Liver (tissue), 9 donors: ENCODE results near the gene PDGFD. TPM values are rescaled to one million over a fixed set of nuclear protein-coding genes. Genes with fewer than 3 reads are reported as not detected.

Source experiments
- DNase-seq: peaks from one replicate; pipeline ENCODE4 v3.0.0-alpha.2; 2017; ENCODE audit warnings: low spot score
- H3K27ac ChIP-seq, 2 donors: one replicate each; pipeline ENCODE4 v1.7.0; 2013; ENCODE audit warnings: inconsistent platforms in 2 of 2, low read length in 2 of 2, control low read depth in 1 of 2, low read depth in 1 of 2, mild to moderate bottlenecking in 1 of 2
- H3K27me3 ChIP-seq, 4 donors: one replicate each; pipeline versions ENCODE4 v1.6.1 to v1.7.0; 2013; ENCODE audit warnings: low read length in 3 of 4, inconsistent platforms in 1 of 4, mild to moderate bottlenecking in 1 of 4, moderate library complexity in 1 of 4; ENCODE audit not compliant: control insufficient read depth in 4 of 4, insufficient read depth in 4 of 4
- H3K36me3 ChIP-seq, 4 donors: one replicate each; pipeline versions ENCODE4 v1.6.1 to v1.7.0; 2013; ENCODE audit warnings: low read length in 3 of 4, mild to moderate bottlenecking in 3 of 4, low read depth in 1 of 4, moderate library complexity in 1 of 4; ENCODE audit not compliant: control insufficient read depth in 4 of 4, insufficient read depth in 3 of 4
- H3K4me1 ChIP-seq, 4 donors: one replicate each; pipeline versions ENCODE4 v1.6.1 to v1.7.0; 2013; ENCODE audit warnings: low read length in 3 of 4, mild to moderate bottlenecking in 3 of 4, moderate library complexity in 1 of 4; ENCODE audit not compliant: control insufficient read depth in 4 of 4, insufficient read depth in 4 of 4
- H3K4me3 ChIP-seq, 3 donors: one replicate each; pipeline versions ENCODE4 v1.6.1 to v1.7.0; 2013; ENCODE audit warnings: low read length in 3 of 3, control low read depth in 1 of 3, low read depth in 1 of 3, mild to moderate bottlenecking in 1 of 3
- H3K9ac ChIP-seq, 2 donors: one replicate each; pipeline ENCODE4 v1.7.0; 2013; ENCODE audit warnings: low read length in 2 of 2, mild to moderate bottlenecking in 2 of 2, moderate library complexity in 2 of 2, control low read depth in 1 of 2, low read depth in 1 of 2
- H3K9me3 ChIP-seq, 4 donors: one replicate each; pipeline versions ENCODE4 v1.6.1 to v1.7.0; 2013; ENCODE audit warnings: low read length in 3 of 4; ENCODE audit not compliant: control insufficient read depth in 4 of 4
- ATF3 ChIP-seq: IDR thresholded peaks from 2 replicates; pipeline ENCODE4 v1.6.1; 2016; ENCODE audit warnings: antibody characterized with exemption
- CTCF ChIP-seq: fragments of 150-350 bp; IDR thresholded peaks from 2 replicates; pipeline ENCODE4 v1.5.1; 2017; ENCODE audit warnings: improper control_type of control experiment, low read depth, low read length; ENCODE audit not compliant: missing input control
- EGR1 ChIP-seq, 2 donors: IDR thresholded peaks; 2 replicates each; pipeline ENCODE4 v1.6.1; 2016 to 2018; ENCODE audit warnings: antibody characterized with exemption in 2 of 2, low read depth in 2 of 2
- FOXA1 ChIP-seq: IDR thresholded peaks from 2 replicates; pipeline ENCODE4 v1.6.1; 2016; ENCODE audit warnings: antibody characterized with exemption
- FOXA2 ChIP-seq: IDR thresholded peaks from 2 replicates; pipeline ENCODE4 v1.6.1; 2016; ENCODE audit warnings: antibody characterized with exemption
- GABPA ChIP-seq, 2 donors: IDR thresholded peaks in 1 of 2; conservative IDR thresholded peaks in 1 of 2; 2 replicates each; pipeline ENCODE4 v1.6.1; 2016; ENCODE audit warnings: antibody characterized with exemption in 2 of 2, mild to moderate bottlenecking in 1 of 2, moderate library complexity in 1 of 2
- HNF4A ChIP-seq, 2 donors: conservative IDR thresholded peaks; 2 replicates each; pipeline ENCODE4 v1.6.1; 2016; ENCODE audit warnings: antibody characterized with exemption in 2 of 2, mild to moderate bottlenecking in 2 of 2
- HNF4G ChIP-seq: IDR thresholded peaks from 2 replicates; pipeline ENCODE4 v1.6.1; 2016; ENCODE audit warnings: antibody characterized with exemption
- JUND ChIP-seq, 2 donors: IDR thresholded peaks; 2 replicates each; pipeline ENCODE4 v1.6.1; 2016; ENCODE audit warnings: antibody characterized with exemption in 2 of 2
- NR2F2 ChIP-seq: IDR thresholded peaks from 2 replicates; pipeline ENCODE4 v1.6.1; 2016; ENCODE audit warnings: antibody characterized with exemption
- RAD21 ChIP-seq, 2 donors: IDR thresholded peaks; 2 replicates each; pipeline ENCODE4 v1.6.1; 2016; ENCODE audit warnings: antibody characterized with exemption in 2 of 2, mild to moderate bottlenecking in 2 of 2
- REST ChIP-seq: IDR thresholded peaks from 2 replicates; pipeline ENCODE4 v1.6.1; 2016; ENCODE audit warnings: antibody characterized with exemption, mild to moderate bottlenecking
- RXRA ChIP-seq, 2 donors: IDR thresholded peaks; 2 replicates each; pipeline ENCODE4 v1.6.1; 2017 to 2018; ENCODE audit warnings: antibody characterized with exemption in 2 of 2, mild to moderate bottlenecking in 1 of 2
- SP1 ChIP-seq: IDR thresholded peaks from 2 replicates; pipeline ENCODE4 v1.6.1; 2018; ENCODE audit warnings: antibody characterized with exemption, mild to moderate bottlenecking
- TAF1 ChIP-seq: conservative IDR thresholded peaks from 2 replicates; pipeline ENCODE4 v1.6.1; 2016; ENCODE audit warnings: antibody characterized with exemption, mild to moderate bottlenecking
- YY1 ChIP-seq: IDR thresholded peaks from 2 replicates; pipeline ENCODE4 v1.6.1; 2016; ENCODE audit warnings: antibody characterized with exemption, mild to moderate bottlenecking
- ZBTB33 ChIP-seq: IDR thresholded peaks from 2 replicates; pipeline ENCODE4 v1.6.1; 2016; ENCODE audit warnings: antibody characterized with exemption
- WGBS: extraction: QIAGEN DNeasy Blood & Tissue Kit; methylation state at CpG from one replicate; pipeline ENCODE4 v1.1.7; 2013; 5-methylcytosine and 5-hydroxymethylcytosine counted together
- polyA plus RNA-seq, 2 donors: library from polyadenylated mRNA; stranded (reverse) in 1 of 2; unstranded in 1 of 2; fragments of 200-250 nt in 1 of 2; fragments of >200 nt in 1 of 2; fragmentation: Nextera tagmentation in 1 of 2; extraction: Ambion mirVana in 1 of 2; gene quantifications; one replicate each; pipeline versions ENCODE4 v1.2.1 to v1.2.3, GENCODE V29; 2013 to 2015
- total RNA-seq, 2 donors: library from RNA; depleted of rRNA; stranded (reverse); fragments of >200 nt; gene quantifications; one replicate each; pipeline ENCODE4 v1.2.3, GENCODE V29; 2014
- donor health status: healthy.
- donor health status: healthy.
- donor health status: healthy.
- donor health status: healthy.
- donor health status: healthy.

Gene PDGFD
- total and polyA plus RNA-seq, 4 donors: 1.0 to 3.3 (median 2.1) TPM

DNA sequence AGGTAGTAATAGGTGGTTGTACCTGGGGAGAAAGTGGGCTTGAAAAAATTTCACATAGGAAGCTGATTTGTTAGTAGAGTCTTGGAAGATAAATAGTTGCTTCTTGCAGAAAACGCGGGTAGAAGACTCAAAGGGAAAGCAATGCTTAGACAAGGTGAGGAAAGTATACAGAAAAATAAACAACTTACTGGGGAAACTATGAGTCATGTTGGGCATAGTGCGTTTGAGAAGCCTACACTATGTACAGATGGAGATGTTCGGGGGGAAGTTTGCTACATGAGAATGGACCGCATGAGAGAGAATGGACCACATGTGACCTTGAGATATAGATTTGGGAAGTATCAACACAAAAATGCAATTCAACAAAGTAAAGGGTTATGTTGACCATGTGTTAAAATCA lies 214.2 kb downstream of the PDGFD start:
- Histone ChIP-seq H3K27ac (no peak overlapping the region), H3K27me3 (no peaks in the 10 kb centered on the region), H3K9ac (no peak overlapping the region), H3K4me3 (no peak overlapping the region), H3K36me3 (no peaks in the 10 kb centered on the region), H3K9me3 (no peaks in the 10 kb centered on the region), H3K4me1 (no peaks in the 10 kb centered on the region)
- DNase-seq: no peak
- TF ChIP-seq SP1 (no peak), ZBTB33 (no peak)
- WGBS: 88% methylated on average over 5 of the region's 5 CpGs

DNA sequence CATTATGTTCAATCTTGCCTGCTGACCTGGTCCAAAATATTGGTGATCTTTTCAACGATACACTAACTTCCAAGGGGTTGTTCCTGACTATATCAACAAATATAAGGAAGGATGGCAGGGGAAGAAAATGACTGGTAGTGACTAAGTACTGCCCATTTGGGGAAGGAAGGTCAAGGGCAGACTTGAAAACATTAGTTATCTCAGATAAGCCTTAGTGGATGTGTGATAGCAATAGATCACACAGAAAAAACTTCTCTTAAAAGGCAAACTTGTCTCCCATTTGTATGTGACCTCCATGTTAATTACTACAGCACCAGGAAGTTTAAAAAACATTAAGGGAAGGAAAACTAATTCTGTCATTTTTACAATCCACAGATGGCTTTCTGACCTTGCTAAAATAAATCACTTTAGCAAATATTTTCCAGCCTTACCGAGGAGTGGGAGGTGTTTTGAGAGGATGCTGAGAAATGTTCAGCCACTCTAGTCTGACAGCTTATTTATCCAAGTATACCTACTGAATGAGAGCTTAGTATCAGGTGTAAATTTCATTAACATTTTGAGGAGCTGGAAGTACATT lies 215.7 kb downstream of the PDGFD start:
- Histone ChIP-seq H3K4me3 (no peak overlapping the region), H3K9me3 (no peaks in the 10 kb centered on the region), H3K27me3 (no peaks in the 10 kb centered on the region), H3K27ac (no peak overlapping the region), H3K9ac (no peak overlapping the region), H3K4me1 (no peaks in the 10 kb centered on the region), H3K36me3 (no peaks in the 10 kb centered on the region)
- no peak for TF ChIP-seq YY1
- TF ChIP-seq FOXA1: no peak
- TF ChIP-seq TAF1: no peak
- no peak for TF ChIP-seq JUND (IDR thresholded peaks at IDR 0.05)
- TF ChIP-seq FOXA2: no peak
- TF ChIP-seq RAD21 (IDR thresholded peaks at IDR 0.05): no peak
- no peak for TF ChIP-seq CTCF
- no peak for TF ChIP-seq ZBTB33
- TF ChIP-seq HNF4G: no peak
- no peak for TF ChIP-seq REST
- TF ChIP-seq RXRA (IDR thresholded peaks at IDR 0.05): no peak
- no peak for TF ChIP-seq GABPA (IDR thresholded peaks at IDR 0.05 in 1 of 2, conservative IDR thresholded peaks at IDR 0.05 in 1 of 2)
- TF ChIP-seq ATF3: no peak
- TF ChIP-seq NR2F2: no peak
- no peak for TF ChIP-seq EGR1 (IDR thresholded peaks at IDR 0.05; ENCODE audit: low read depth in 2 of 2)
- no peak for TF ChIP-seq HNF4A (conservative IDR thresholded peaks at IDR 0.05)
- DNase-seq: no peak
- WGBS: 57% methylated on average over 2 of the region's 2 CpGs
